Activated naive CD8-positive, alpha-beta T cell treated with anti-CD3 and anti-CD28 coated beads, Interleukin-2, amount 50 U/mL, for 24 hours (primary cell): Measurements from ENCODE around the gene PHF21A.

Experiments
- ATAC-seq: fragments of 150-1000 bp; cut with Tn5 transposase; one replicate; pipeline ENCODE4 v1.10.0; 2021
- DNase-seq: peaks from one replicate; pipeline ENCODE4 v3.0.0; 2021
- H3K27ac Mint-ChIP-seq: one replicate; pipeline ENCODE4 v1.8.0; 2021; ENCODE audit warnings: mild to moderate bottlenecking, mixed read lengths
- H3K27me3 Mint-ChIP-seq: one replicate; pipeline ENCODE4 v1.8.0; 2021; ENCODE audit warnings: mixed read lengths
- H3K36me3 Mint-ChIP-seq: one replicate; pipeline ENCODE4 v1.8.0; 2021; ENCODE audit warnings: low read depth, mixed read lengths
- H3K4me1 Mint-ChIP-seq: one replicate; pipeline ENCODE4 v1.8.0; 2021; ENCODE audit warnings: mixed read lengths
- H3K4me3 Mint-ChIP-seq: one replicate; pipeline ENCODE4 v1.8.0; 2021; ENCODE audit warnings: mild to moderate bottlenecking, moderate library complexity, mixed read lengths
- H3K9me3 Mint-ChIP-seq: one replicate; pipeline ENCODE4 v1.8.0; 2021; ENCODE audit warnings: mixed read lengths

The PHF21A gene

DNA sequence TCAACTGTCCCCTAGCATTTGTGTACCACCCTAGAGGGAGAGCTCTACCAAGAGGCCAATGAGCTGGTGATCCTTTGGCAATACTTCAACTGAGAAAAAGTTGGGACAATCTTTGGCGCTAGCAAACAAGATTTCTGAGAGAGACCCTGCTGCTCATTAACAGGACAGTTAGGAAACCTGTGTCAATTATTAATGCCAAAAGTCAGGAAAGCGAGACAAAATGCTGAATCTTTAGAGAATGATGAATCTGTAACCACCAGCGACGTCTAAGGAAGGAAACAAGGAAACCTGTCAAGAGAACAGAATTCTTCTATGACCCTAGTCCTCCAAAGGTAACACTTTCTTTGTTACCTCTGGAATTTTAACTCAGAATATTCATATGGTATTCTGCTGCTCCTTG, 178.9 kb downstream of the PHF21A start:
- ATAC-seq (no peak), DNase-seq (no peak)
- peaks cover 4% of the 10 kb centered on the region for H3K4me1 Mint-ChIP-seq
- peaks cover 15% of the 10 kb centered on the region for H3K36me3 Mint-ChIP-seq
- no peak overlapping the region for H3K4me3 Mint-ChIP-seq
- no peaks in the 10 kb centered on the region for H3K9me3 Mint-ChIP-seq
- H3K27ac Mint-ChIP-seq, result no peak overlapping the region
- H3K27me3 Mint-ChIP-seq, result no peaks in the 10 kb centered on the region

DNA sequence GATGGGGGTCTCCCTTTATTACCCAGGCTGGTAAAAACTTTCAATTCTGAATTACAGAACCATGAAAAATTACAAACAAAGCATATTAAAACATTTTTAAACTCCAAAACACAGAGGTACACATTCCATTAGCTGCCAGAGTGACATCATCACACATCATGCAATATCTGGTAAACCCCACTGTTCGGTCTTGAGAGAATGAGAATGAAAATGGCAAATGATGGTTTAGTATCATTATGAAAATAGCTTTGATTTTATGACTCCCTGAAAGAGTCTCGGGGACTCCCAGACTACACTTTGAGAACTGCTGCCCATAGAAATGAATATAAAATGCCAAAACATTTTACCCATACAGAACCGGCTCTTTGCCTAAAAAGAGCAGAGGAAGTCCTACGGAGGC, 180.0 kb downstream of the PHF21A start:
- Mint-ChIP-seq H3K27me3 (no peaks in the 10 kb centered on the region), H3K27ac (no peak overlapping the region)

DNA sequence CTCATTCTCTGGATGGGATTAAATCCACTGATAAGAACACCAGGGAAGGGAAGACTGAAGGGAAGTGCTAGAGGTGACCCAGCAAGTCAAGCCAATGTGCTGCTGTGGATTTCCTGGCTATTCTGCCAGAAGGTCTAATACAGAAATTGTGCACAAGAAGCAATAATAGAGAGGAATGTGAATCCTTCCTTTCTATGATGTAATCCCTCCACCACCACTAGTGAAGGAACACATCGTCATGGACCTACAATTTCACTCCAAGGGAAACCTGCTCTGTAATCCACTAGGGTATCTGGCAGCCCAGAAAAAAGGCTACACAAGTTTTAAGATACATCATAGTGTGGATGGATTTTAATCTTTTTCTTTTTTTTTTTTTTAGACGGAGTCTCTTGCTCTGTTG, 181.4 kb downstream of the PHF21A start:
- no peak for ATAC-seq
- no peak for DNase-seq
- Mint-ChIP-seq H3K27me3 (no peaks in the 10 kb centered on the region), H3K4me1 (peaks cover 7% of the 10 kb centered on the region), H3K4me3 (no peak overlapping the region), H3K27ac (no peak overlapping the region), H3K9me3 (no peaks in the 10 kb centered on the region), H3K36me3 (peaks cover 7% of the 10 kb centered on the region)

More for the DNA sequence above, 180.0 kb downstream of the PHF21A start:
- no peak for DNase-seq
- H3K9me3 Mint-ChIP-seq, result no peaks in the 10 kb centered on the region
- peaks cover 7% of the 10 kb centered on the region for H3K4me1 Mint-ChIP-seq
- H3K36me3 Mint-ChIP-seq, result peaks cover 15% of the 10 kb centered on the region
- no peak for ATAC-seq
- H3K4me3 Mint-ChIP-seq, result no peak overlapping the region

DNA sequence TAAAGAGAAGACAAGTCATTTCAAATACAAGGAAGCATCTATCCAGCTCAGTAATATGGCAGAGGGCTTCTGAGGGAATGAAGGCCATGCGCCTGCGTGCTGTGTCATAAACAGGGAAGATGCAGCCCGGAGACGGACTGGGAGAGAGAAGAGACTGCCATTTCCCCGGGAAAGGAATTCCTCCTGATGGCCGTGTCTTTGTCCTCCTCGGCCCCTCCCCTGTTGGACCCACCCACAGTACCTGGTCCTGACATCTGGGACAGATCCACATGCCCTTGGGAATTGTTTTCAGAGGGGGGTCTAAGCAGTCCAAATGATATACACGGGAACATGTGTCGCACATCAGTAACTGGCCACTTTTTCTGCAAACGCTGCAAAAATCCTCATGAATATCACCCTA, 183.3 kb downstream of the PHF21A start:
- H3K9me3 Mint-ChIP-seq, result no peaks in the 10 kb centered on the region
- H3K4me1 Mint-ChIP-seq, result peaks cover 10% of the 10 kb centered on the region
- DNase-seq, result no peak
- ATAC-seq, result no peak
- no peak overlapping the region for H3K27ac Mint-ChIP-seq
- H3K27me3 Mint-ChIP-seq, result no peaks in the 10 kb centered on the region
- no peak overlapping the region for H3K4me3 Mint-ChIP-seq
- peaks cover 1% of the 10 kb centered on the region for H3K36me3 Mint-ChIP-seq

DNA sequence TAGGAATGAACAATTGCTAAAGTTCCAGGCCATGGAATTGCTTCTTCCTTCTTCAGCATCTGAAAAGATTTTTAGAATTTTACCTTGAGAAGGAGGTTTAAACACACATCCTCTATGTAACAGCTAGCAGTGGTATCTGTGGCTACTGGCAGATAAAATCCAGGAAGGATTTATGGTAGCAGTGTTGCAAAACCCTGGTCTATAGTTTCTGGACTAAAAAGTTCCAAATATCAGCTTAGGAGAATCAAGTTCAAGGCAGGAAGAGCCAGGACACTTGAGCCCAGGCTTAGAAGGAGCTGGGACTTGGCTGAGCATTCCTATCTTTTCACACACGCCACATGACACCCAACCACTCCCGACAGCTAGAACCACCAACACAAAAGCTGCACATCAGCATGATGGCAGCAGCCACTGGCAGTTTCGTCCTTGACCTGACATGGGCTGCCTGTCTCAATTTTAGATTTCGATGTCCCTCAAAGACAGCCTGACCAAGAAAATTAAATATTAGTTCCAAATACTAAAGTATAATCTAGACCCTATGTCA, 184.7 kb downstream of the PHF21A start:
- no peak for DNase-seq
- Mint-ChIP-seq H3K9me3 (no peaks in the 10 kb centered on the region), H3K27ac (peak overlapping the region; percentile 7), H3K4me1 (peaks cover 8% of the 10 kb centered on the region), H3K36me3 (peaks cover 1% of the 10 kb centered on the region), H3K4me3 (no peak overlapping the region), H3K27me3 (no peaks in the 10 kb centered on the region)
- ATAC-seq, result no peak

DNA sequence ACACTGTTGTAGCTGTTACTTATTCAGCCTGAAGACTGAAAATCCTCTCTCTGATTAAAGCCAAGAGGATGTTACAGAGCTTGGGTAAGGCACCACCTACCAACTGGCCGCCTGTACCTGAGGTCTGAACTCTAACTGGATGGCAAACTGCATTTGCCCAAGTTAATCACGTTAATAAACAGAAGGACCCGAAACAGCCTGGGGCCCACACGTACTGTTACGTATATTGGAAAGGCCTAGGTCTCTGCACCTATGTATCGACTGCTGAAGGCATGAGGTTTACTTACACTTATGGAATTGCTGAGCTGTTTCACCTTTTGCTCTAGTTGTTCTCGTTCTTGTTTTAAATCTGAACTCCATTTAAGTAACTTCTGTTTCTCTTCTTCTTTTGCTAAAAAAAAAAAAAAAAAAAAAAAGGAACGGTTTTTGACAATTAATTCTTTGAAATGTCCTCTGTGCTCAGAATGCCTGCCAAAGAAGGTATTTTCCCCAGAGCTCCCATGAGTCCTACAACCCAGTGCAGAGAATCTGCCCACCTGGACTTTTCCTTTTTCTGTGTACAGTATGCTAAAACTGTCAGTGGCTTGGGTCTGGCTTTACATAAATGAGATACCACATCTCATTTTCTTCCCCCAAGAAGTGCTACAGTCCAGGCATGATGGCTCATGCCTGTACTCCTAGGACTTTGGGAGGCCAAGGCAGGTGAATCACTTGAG, 185.7 kb downstream of the PHF21A start:
- DNase-seq, result no peak
- Mint-ChIP-seq H3K4me3 (no peak overlapping the region), H3K27ac (no peak overlapping the region), H3K4me1 (peaks cover 14% of the 10 kb centered on the region), H3K36me3 (no peaks in the 10 kb centered on the region), H3K27me3 (no peaks in the 10 kb centered on the region), H3K9me3 (no peaks in the 10 kb centered on the region)
- ATAC-seq, result no peak

DNA sequence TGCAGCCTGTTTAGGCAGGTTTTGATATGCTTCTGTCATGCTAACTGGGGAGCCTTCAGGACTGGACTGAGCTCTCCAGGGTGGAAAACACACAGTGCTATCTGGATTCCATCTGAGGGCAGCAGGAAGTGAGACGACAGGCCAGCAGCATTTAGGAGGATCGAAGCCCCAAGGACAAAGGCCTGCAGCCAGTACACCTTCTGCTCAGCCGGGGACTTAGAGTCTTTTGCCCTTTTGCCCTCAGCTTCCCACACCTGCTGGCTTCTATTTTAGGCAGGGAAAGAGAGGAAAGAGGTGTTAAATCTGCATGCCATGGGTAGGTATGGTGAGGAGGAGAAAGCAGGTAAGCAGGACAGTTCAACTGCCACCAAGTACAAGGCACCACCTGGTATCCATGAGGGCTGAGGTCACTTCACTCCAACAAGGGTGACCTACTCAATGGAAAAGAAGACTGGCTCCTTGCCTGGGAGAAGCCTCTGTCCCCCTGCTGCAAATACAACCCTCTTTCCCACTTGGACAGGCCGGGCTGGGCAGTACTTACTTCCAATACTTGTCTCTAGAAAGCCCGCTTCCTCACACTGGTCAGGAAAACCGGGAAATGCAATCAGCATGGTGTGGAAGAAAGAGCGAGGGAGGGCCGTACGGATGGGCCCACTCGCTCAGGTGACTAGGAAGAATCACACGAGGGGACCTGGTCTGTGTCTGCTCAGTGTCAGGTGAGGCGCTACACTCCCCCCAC, 186.5 kb downstream of the PHF21A start:
- Mint-ChIP-seq H3K27me3 (no peaks in the 10 kb centered on the region), H3K4me1 (peaks cover 22% of the 10 kb centered on the region), H3K36me3 (no peaks in the 10 kb centered on the region), H3K4me3 (no peak overlapping the region), H3K9me3 (no peaks in the 10 kb centered on the region), H3K27ac (no peak overlapping the region)
- no peak for ATAC-seq
- DNase-seq, result no peak

DNA sequence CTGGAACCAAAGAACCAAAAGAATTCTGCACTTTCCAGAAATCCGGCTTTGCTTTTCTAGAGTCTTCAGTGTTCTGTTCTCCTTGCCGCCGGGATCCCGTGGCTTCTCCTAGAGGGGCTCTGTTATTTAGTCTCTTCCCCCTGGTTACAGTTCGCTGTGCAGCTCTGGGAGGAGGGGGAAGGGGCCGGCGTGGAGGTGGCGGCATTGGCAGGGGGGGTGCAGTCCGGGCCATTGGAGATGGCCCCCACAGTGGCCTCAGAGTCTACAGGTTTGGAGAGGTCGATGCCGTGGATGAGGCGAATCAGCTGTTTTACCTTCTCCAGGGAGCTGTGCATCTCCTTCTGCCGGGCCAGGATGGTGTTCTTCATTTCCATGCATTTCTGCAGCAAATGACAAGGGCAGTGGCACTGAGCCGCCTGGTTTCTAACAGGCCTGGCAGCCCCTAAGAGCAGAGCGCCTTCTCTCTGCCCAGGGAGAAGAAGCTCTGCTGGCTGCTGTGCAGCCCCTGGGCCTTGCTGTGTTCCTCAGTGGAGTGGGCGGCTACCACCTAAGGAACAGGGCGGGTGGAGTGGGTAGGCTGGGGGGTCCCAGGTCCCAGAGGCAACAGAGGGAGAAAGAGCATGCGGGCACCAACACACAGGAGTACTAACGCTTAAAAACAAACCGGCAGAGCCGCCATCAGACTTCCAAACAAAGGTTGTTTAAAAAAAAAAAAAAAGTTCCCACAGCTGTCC, 187.2 kb downstream of the PHF21A start:
- no peak for ATAC-seq
- H3K36me3 Mint-ChIP-seq, result no peaks in the 10 kb centered on the region
- H3K27me3 Mint-ChIP-seq, result no peaks in the 10 kb centered on the region
- no peak for DNase-seq
- H3K4me3 Mint-ChIP-seq, result no peak overlapping the region
- peaks cover 25% of the 10 kb centered on the region for H3K4me1 Mint-ChIP-seq
- no peaks in the 10 kb centered on the region for H3K9me3 Mint-ChIP-seq
- H3K27ac Mint-ChIP-seq, result no peak overlapping the region

DNA sequence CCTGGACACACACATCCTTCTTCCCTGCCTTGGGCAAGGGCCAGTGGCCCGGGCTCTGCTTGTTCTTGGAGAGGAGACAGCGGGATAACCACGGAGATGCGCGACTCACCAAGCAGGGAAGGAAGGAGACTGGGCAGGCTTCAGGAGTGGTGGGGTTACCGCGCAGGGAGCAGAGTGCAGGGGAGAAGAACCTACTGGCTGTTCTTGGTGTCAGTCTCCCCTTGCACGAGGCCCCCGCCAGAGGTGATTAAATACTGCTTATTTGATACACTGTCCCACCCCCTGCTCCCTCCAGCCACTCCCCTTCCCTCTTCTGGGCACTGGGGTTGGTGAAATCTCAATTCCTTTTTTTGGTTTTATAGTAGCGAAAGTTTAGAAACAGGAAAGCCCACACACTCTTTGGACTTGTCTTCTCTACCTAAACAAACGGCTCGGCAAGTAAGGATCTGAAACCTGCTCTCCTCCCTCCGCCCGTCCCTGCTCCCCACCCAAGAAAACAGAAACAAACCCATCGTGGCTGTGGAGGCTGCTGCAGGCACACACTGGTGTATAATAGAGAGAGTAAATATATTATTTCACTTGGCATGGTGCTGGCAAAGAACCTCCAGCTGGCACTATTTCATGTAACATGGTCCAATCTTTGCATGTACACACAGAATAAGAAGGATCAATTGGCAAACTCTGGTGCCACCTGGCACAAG, 188.0 kb downstream of the PHF21A start:
- peaks cover 25% of the 10 kb centered on the region for H3K4me1 Mint-ChIP-seq
- H3K36me3 Mint-ChIP-seq, result no peaks in the 10 kb centered on the region
- H3K4me3 Mint-ChIP-seq, result peak overlapping the region; percentile 53
- ATAC-seq (peak; percentile 21), DNase-seq (no peak)
- H3K9me3 Mint-ChIP-seq, result no peaks in the 10 kb centered on the region
- H3K27me3 Mint-ChIP-seq, result no peaks in the 10 kb centered on the region
- peak overlapping the region; percentile 22 for H3K27ac Mint-ChIP-seq

DNA sequence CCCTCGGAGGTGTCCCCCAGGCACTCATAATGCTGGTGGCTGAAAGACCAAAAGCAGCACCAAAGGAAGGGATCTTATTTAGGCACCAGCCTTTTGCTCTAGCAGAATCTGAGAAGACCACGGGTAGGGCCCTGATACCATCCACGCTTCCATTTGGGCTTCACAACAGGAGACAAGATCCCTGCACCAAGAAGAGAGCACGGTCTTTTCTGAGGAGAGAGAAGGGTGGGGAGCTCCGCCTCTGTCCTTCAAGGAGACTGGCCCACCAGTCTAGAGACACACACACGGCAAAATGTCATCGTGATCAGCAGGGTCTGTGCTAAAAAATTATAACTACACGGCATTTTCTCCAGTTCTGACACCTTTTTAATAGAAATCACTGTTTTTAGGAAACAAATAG, 189.0 kb downstream of the PHF21A start:
- Mint-ChIP-seq H3K27me3 (no peaks in the 10 kb centered on the region), H3K9me3 (no peaks in the 10 kb centered on the region), H3K27ac (peak overlapping the region; percentile 22), H3K36me3 (no peaks in the 10 kb centered on the region), H3K4me1 (peaks cover 25% of the 10 kb centered on the region), H3K4me3 (peak overlapping the region; percentile 53)
- ATAC-seq (no peak), DNase-seq (no peak)

DNA sequence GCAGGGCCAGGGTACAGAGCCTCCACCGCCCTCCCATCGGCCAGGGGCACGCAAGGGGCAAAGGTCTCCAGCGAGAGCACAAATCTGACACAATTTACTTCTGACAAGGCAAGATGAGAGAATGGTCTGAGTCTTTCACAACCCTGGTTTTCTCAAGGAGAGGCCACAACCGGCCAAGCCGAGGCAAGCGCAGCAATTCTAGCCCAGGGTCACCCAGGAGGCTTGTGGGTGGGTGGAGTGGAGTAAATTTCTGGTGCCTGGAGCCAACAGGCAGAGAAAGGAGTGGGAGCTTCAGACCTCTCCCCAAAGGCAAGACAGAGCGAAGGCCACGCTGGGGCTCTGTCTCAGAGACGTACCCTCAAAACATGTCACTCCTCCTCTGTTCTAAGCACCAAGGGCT, 189.5 kb downstream of the PHF21A start:
- H3K27ac Mint-ChIP-seq, result peak overlapping the region; percentile 23
- H3K4me1 Mint-ChIP-seq, result peaks cover 23% of the 10 kb centered on the region
- H3K4me3 Mint-ChIP-seq, result peak overlapping the region; percentile 10
- no peaks in the 10 kb centered on the region for H3K36me3 Mint-ChIP-seq
- no peaks in the 10 kb centered on the region for H3K27me3 Mint-ChIP-seq
- H3K9me3 Mint-ChIP-seq, result no peaks in the 10 kb centered on the region
- no peak for ATAC-seq
- no peak for DNase-seq

DNA sequence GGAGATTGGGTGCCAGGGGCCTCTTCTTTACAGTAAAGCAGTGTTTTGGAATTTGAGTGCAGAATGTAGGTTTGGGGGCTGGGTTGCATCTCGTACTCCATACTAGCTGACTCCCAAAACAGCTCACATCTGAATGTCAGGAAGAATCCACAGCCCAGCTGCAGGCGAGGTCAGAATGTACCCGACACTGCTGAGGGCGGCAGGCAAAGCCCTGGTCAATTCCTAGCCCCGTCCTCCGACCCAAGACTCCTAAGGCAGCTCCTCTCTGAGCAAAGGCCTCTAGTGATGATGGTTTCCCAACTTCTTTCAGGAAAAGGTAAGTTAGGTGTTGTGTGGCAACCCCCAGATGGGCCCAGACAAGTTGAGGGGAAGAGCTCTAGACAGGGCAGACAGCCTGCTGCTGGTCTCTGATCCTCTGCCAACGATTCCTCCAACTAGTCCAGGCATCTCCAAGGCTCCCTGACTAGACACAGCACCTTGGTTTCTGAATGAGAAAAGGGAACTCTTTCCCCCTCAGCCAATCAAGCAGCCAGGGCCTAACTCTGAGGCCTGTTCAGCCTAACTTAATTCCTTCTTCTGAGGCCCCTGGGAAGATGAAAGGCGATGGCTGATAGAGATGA, 190.2 kb downstream of the PHF21A start:
- ATAC-seq (no peak), DNase-seq (no peak)
- Mint-ChIP-seq H3K9me3 (no peaks in the 10 kb centered on the region), H3K27ac (peak overlapping the region; percentile 23), H3K36me3 (no peaks in the 10 kb centered on the region), H3K27me3 (no peaks in the 10 kb centered on the region), H3K4me3 (peak overlapping the region; percentile 10), H3K4me1 (peaks cover 22% of the 10 kb centered on the region)

DNA sequence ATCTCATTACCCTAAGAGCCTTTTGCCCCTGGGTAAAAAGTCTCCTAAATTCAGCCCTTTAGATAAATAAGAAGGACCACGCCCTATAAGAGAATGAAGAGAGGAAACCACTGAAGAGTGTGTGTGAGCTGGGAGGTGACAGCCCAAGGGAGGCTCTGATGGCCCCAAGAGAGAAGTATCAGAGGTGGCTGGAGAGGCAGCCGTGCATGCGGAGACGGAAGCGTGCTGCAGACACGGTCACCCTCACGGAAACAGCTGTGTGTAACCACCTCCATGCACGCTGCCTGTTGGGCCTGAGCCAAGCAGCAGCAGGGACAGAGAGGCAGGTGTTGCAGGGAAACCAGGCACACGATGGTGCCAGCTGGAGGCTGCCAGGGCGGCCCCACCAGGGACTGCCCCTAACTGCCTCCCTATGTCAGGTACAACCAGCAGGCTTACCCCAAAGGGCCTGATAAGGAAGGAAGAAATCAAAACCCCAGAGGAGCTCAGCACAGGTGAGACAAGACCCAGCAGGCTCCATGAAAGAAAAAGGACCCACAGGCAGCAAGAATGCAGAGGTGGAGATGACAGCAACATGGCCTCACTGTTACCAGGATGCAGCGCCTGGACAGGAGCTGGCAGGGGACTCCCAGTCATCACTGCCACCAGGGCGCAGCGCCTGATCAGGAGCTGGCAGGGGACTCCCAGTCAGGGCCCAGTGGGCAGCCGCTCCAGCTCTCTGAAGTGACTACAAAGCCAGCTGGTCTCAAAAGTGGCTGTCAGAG, 191.0 kb downstream of the PHF21A start:
- H3K27me3 Mint-ChIP-seq, result no peaks in the 10 kb centered on the region
- no peaks in the 10 kb centered on the region for H3K36me3 Mint-ChIP-seq
- ATAC-seq, result peak; percentile 34
- no peaks in the 10 kb centered on the region for H3K9me3 Mint-ChIP-seq
- H3K4me3 Mint-ChIP-seq, result peak overlapping the region; percentile 38
- peak overlapping the region; percentile 60 for H3K27ac Mint-ChIP-seq
- peak; percentile 32 for DNase-seq
- H3K4me1 Mint-ChIP-seq, result peaks cover 22% of the 10 kb centered on the region
